SU-DHL-6 (cell line): ENCODE measurements around the gene SLC44A3.
A peak's percentile ranks its signal among the peaks of the same experiment; 100 is the strongest.

Experiments
- H2AFZ ChIP-seq: fragments of 200-600 bp; sonication (generic); 2 replicates; pipeline ENCODE4 v1.6.1; 2014; ENCODE audit warnings: low read depth, mild to moderate bottlenecking, moderate library complexity, mixed read lengths, antibody characterized with exemption, low read length; ENCODE audit not compliant: severe bottlenecking
- H3F3A ChIP-seq: fragments of 200-600 bp; shearing (Covaris generic); 2 replicates; pipeline ENCODE4 v1.6.0; 2016; ENCODE audit warnings: antibody characterized with exemption, mild to moderate bottlenecking; ENCODE audit not compliant: insufficient read depth
- H3K27ac ChIP-seq: fragments of 200-600 bp; sonication (generic); 2 replicates; pipeline ENCODE4 v1.5.1; 2016; ENCODE audit warnings: low read depth, mild to moderate bottlenecking, low read length, moderate library complexity, mixed read lengths
- H3K27me3 ChIP-seq: fragments of 200-600 bp; sonication (generic), shearing (Covaris generic); 2 replicates; pipeline ENCODE4 v1.6.0; 2014; ENCODE audit warnings: mild to moderate bottlenecking, low read length
- H3K36me3 ChIP-seq: fragments of 200-600 bp; sonication (generic); 2 replicates; pipeline ENCODE4 v1.6.1; 2014; ENCODE audit warnings: mild to moderate bottlenecking, low read length, mixed read lengths
- H3K4me2 ChIP-seq: fragments of 300-600, 200-600 bp; shearing (Covaris generic), sonication (generic); 2 replicates; pipeline ENCODE4 v1.6.0; 2014; ENCODE audit warnings: low read length, low read depth, mild to moderate bottlenecking; ENCODE audit not compliant: poor library complexity, severe bottlenecking
- H3K4me3 ChIP-seq: fragments of 200-600 bp; sonication (generic); 2 replicates; pipeline ENCODE4 v1.5.1; 2014; ENCODE audit warnings: antibody characterized with exemption, low read length, mild to moderate bottlenecking, mixed read lengths; ENCODE audit not compliant: insufficient read depth, poor library complexity, severe bottlenecking
- H3K79me2 ChIP-seq: fragments of 200-600 bp; sonication (generic); 2 replicates; pipeline ENCODE4 v1.6.1; 2014; ENCODE audit warnings: mild to moderate bottlenecking, low read length, moderate library complexity; ENCODE audit not compliant: insufficient read depth
- H3K9ac ChIP-seq: fragments of 200-600 bp; sonication (generic); 2 replicates; pipeline ENCODE4 v1.7.0; 2014; ENCODE audit warnings: mild to moderate bottlenecking, low read length
- H3K9me2 ChIP-seq: fragments of 200-600 bp; sonication (generic); replicated peaks from 2 replicates; pipeline ENCODE4 v1.6.1; 2014; ENCODE audit warnings: low read length; ENCODE audit not compliant: insufficient read depth
- H3K9me3 ChIP-seq: fragments of 200-600 bp; sonication (generic); 2 replicates; pipeline ENCODE4 v1.6.1; 2014; ENCODE audit warnings: low read length, mixed read lengths; ENCODE audit not compliant: insufficient read depth
- H4K20me1 ChIP-seq: fragments of 200-600 bp; sonication (generic); 2 replicates; pipeline ENCODE4 v1.6.1; 2014; ENCODE audit warnings: low read depth, mild to moderate bottlenecking, antibody characterized with exemption, low read length, moderate library complexity, mixed read lengths
- CTCF ChIP-seq: fragments of 200-600 bp; sonication (generic); IDR thresholded peaks from one replicate; pipeline ENCODE4 v1.5.1; 2017; ENCODE audit warnings: antibody characterized with exemption, mild to moderate bottlenecking, low read length, moderate library complexity; ENCODE audit not compliant: insufficient read depth, poor library complexity, severe bottlenecking
- EZH2phosphoT487 ChIP-seq: fragments of 200-600 bp; sonication (generic), shearing (Covaris generic); conservative IDR thresholded peaks from 2 replicates; pipeline ENCODE4 v1.6.1; 2018; ENCODE audit warnings: mild to moderate bottlenecking, antibody characterized with exemption, low read length, moderate library complexity, mixed read lengths

SLC44A3 gene

GRCh38 chr1:94803517-94804441, 16.4 kb upstream of the SLC44A3 start:
- no peaks in the 10 kb centered on the region for H3K9me2 ChIP-seq
- no peak overlapping the region for H3K27ac ChIP-seq
- H3K9me3 ChIP-seq, result no peaks in the 10 kb centered on the region
- no peaks in the 10 kb centered on the region for H3K79me2 ChIP-seq
- H3F3A ChIP-seq, result no peaks in the 10 kb centered on the region
- no peaks in the 10 kb centered on the region for H4K20me1 ChIP-seq
- TF ChIP-seq CTCF, result no peak
- TF ChIP-seq EZH2phosphoT487, result no peak
- H3K27me3 ChIP-seq, result no peaks in the 10 kb centered on the region
- H3K36me3 ChIP-seq, result no peaks in the 10 kb centered on the region
- no peak overlapping the region for H3K4me2 ChIP-seq
- H2AFZ ChIP-seq, result no peak overlapping the region
- no peak overlapping the region for H3K4me3 ChIP-seq
- H3K9ac ChIP-seq, result no peak overlapping the region

- TF ChIP-seq CTCF (no peak), EZH2phosphoT487 (no peak)
- no peaks in the 10 kb centered on the region for H3K79me2 ChIP-seq
- H3K9ac ChIP-seq, result no peak overlapping the region
- no peaks in the 10 kb centered on the region for H4K20me1 ChIP-seq
- H3K9me3 ChIP-seq, result no peaks in the 10 kb centered on the region
- no peak overlapping the region for H3K4me3 ChIP-seq
- no peak overlapping the region for H3K4me2 ChIP-seq
- H3K9me2 ChIP-seq, result no peaks in the 10 kb centered on the region
- no peak overlapping the region for H3K27ac ChIP-seq
- H2AFZ ChIP-seq, result no peak overlapping the region
- no peaks in the 10 kb centered on the region for H3K36me3 ChIP-seq
- H3F3A ChIP-seq, result no peaks in the 10 kb centered on the region
- H3K27me3 ChIP-seq, result no peaks in the 10 kb centered on the region
These were observed 15.7 kb upstream of the SLC44A3 start for GRCh38 chr1:94804442-94804837.

DNA sequence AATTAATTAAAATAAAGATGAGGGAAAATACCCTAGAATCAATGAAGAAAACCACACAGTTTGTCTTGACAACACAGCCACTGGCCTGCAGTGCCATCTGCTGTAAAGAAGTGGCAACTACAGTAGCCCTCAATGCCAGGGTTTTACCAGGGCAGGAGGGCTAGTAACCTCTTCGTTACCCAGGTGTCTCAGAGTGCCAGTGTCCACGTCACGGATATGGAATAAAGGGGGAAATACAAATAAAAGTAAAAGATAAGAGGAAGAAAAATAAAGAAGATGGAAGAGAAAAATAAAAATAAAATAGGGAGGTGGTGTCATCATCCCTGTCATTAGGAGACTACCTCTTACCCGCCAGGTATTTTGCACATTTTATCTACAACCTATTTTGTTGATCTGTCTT, 14.2 kb upstream of the SLC44A3 start:
- no peak overlapping the region for H3K27ac ChIP-seq
- no peaks in the 10 kb centered on the region for H3K9me2 ChIP-seq
- no peaks in the 10 kb centered on the region for H3K9me3 ChIP-seq
- H3F3A ChIP-seq, result no peaks in the 10 kb centered on the region
- no peak overlapping the region for H3K4me3 ChIP-seq
- H3K9ac ChIP-seq, result no peak overlapping the region
- H4K20me1 ChIP-seq, result no peaks in the 10 kb centered on the region
- TF ChIP-seq EZH2phosphoT487, result no peak
- TF ChIP-seq CTCF, result peak; percentile 76
- no peak overlapping the region for H2AFZ ChIP-seq
- H3K27me3 ChIP-seq, result no peaks in the 10 kb centered on the region
- H3K36me3 ChIP-seq, result no peaks in the 10 kb centered on the region
- H3K4me2 ChIP-seq, result no peak overlapping the region
- H3K79me2 ChIP-seq, result no peaks in the 10 kb centered on the region
